Smooth muscle cell (in vitro differentiated cells): ENCODE data around the gene ZNF70. TPM values are rescaled to one million over a fixed set of nuclear protein-coding genes. Genes with fewer than 3 reads are reported as not detected.

ENCODE experiments used
- DNase-seq: peaks from one replicate; lab custom pipeline; 2025; ENCODE audit not compliant: unreplicated experiment; lab: John Stamatoyannopoulos, UW
- H2AFZ ChIP-seq: fragments of 200-600 bp; sonication (generic); 2 replicates; pipeline ENCODE4 v1.6.0; 2016; ENCODE audit warnings: antibody characterized with exemption, low read depth, mild to moderate bottlenecking
- H3F3A ChIP-seq: fragments of 200-600 bp; sonication (generic); 2 replicates; pipeline ENCODE4 v1.6.0; 2017; ENCODE audit warnings: antibody characterized with exemption, low read depth
- H3K27ac ChIP-seq: fragments of 200-600 bp; sonication (generic); 2 replicates; pipeline ENCODE4 v1.5.1; 2016; ENCODE audit warnings: low read depth, mild to moderate bottlenecking
- H3K27me3 ChIP-seq: fragments of 200-600 bp; sonication (generic); 2 replicates; pipeline ENCODE4 v1.6.1; 2016; ENCODE audit warnings: low read depth, mild to moderate bottlenecking
- H3K36me3 ChIP-seq: fragments of 200-600 bp; sonication (generic); 2 replicates; pipeline ENCODE4 v1.5.1; 2016; ENCODE audit warnings: low read depth
- H3K4me1 ChIP-seq: fragments of 200-600 bp; sonication (generic); 2 replicates; pipeline ENCODE4 v1.5.1; 2016; ENCODE audit warnings: low read depth
- H3K4me2 ChIP-seq: fragments of 200-600 bp; sonication (generic); 2 replicates; pipeline ENCODE4 v1.6.0; 2016; ENCODE audit warnings: mild to moderate bottlenecking
- H3K4me3 ChIP-seq: fragments of 200-600 bp; sonication (generic); 2 replicates; pipeline ENCODE4 v1.5.1; 2016; ENCODE audit warnings: mild to moderate bottlenecking
- H3K79me2 ChIP-seq: fragments of 200-600 bp; sonication (generic); 2 replicates; pipeline ENCODE4 v1.6.0; 2016; ENCODE audit warnings: low read depth, mild to moderate bottlenecking
- H3K9ac ChIP-seq: fragments of 200-600 bp; sonication (generic); 2 replicates; pipeline ENCODE4 v1.6.0; 2016; ENCODE audit warnings: low read depth
- H3K9me3 ChIP-seq: fragments of 200-600 bp; sonication (generic); replicated peaks from 2 replicates; pipeline ENCODE4 v1.5.1; 2016; ENCODE audit warnings: low read depth
- H4K20me1 ChIP-seq: fragments of 200-600 bp; sonication (generic); 2 replicates; pipeline ENCODE4 v1.6.0; 2016; ENCODE audit warnings: low read depth
- CTCF ChIP-seq: fragments of 200-600 bp; sonication (generic); IDR thresholded peaks from 2 replicates; pipeline ENCODE4 v1.5.1; 2017; ENCODE audit warnings: borderline replicate concordance, mild to moderate bottlenecking, antibody characterized with exemption; ENCODE audit not compliant: insufficient read depth, poor library complexity, severe bottlenecking
- WGBS: methylation state at CpG from one replicate; pipeline ENCODE4 v1.1.7; 2016; ENCODE audit warnings: low lambda C conversion rate; 5-methylcytosine and 5-hydroxymethylcytosine counted together
- polyA plus RNA-seq: library from polyadenylated mRNA; unstranded; fragments of >200 nt; fragmentation: Nextera tagmentation; extraction: Ambion mirVana; gene quantifications from 2 replicates; pipeline ENCODE4 v1.2.1, GENCODE V29; 2016
- total RNA-seq: library from RNA; depleted of rRNA; stranded (reverse); fragments of >200 nt; gene quantifications from 2 replicates; pipeline ENCODE4 v1.2.3, GENCODE V29; 2014

ZNF70 gene
- total and polyA plus RNA-seq, 2 experiments from 2014 or later, result 2.4 to 6.9 TPM

- H3K27ac ChIP-seq, result no peak overlapping the region
- no peak overlapping the region for H3K4me2 ChIP-seq
- H3F3A ChIP-seq, result no peaks in the 10 kb centered on the region
- no peaks in the 10 kb centered on the region for H3K27me3 ChIP-seq
- no peak overlapping the region for H3K4me3 ChIP-seq
- no peaks in the 10 kb centered on the region for H3K79me2 ChIP-seq
- no peak for TF ChIP-seq CTCF
- H3K4me1 ChIP-seq, result no peaks in the 10 kb centered on the region
- no peak overlapping the region for H3K9ac ChIP-seq
- H3K9me3 ChIP-seq, result no peaks in the 10 kb centered on the region
- WGBS, result 95% methylated on average over 12 of the region's 12 CpGs
- DNase-seq, result no peak
- H2AFZ ChIP-seq, result no peak overlapping the region
- H3K36me3 ChIP-seq, result no peaks in the 10 kb centered on the region
- H4K20me1 ChIP-seq, result peaks cover 5% of the 10 kb centered on the region
These were observed 59.0 kb downstream of the ZNF70 start for GRCh38 chr22:23691748-23692423.

GRCh38 chr22:23690713-23691112 is 60.2 kb downstream of the ZNF70 start, which contains the start of gene RGL4:
RGL4 (plus strand) TSS chr22:23691013; CDS start chr22:23692031, 1,018 bp downstream.
- Histone ChIP-seq H3K36me3 (no peaks in the 10 kb centered on the region), H3F3A (no peaks in the 10 kb centered on the region), H3K4me1 (no peaks in the 10 kb centered on the region), H3K4me2 (no peak within 1 kb of the TSS), H3K79me2 (no peaks in the 10 kb centered on the region), H3K27me3 (no peaks in the 10 kb centered on the region), H3K9ac (no peak within 1 kb of the TSS), H4K20me1 (no peaks in the 10 kb centered on the region), H3K27ac (no peak within 1 kb of the TSS), H3K9me3 (no peaks in the 10 kb centered on the region), H3K4me3 (no peak within 1 kb of the TSS), H2AFZ (no peak within 1 kb of the TSS)
- TF ChIP-seq CTCF, result no peak
- DNase-seq, result no peak
- 95% methylated on average over 5 of the region's 5 CpGs for WGBS

- H3K79me2 ChIP-seq, result no peaks in the 10 kb centered on the region
- DNase-seq, result no peak
- H3K4me2 ChIP-seq, result no peak overlapping the region
- no peak overlapping the region for H2AFZ ChIP-seq
- H3K9ac ChIP-seq, result no peak overlapping the region
- WGBS, result 98% methylated on average over 7 of the region's 7 CpGs
- no peaks in the 10 kb centered on the region for H3F3A ChIP-seq
- H3K9me3 ChIP-seq, result no peaks in the 10 kb centered on the region
- no peak overlapping the region for H3K27ac ChIP-seq
- no peaks in the 10 kb centered on the region for H3K36me3 ChIP-seq
- no peak for TF ChIP-seq CTCF
- H3K4me3 ChIP-seq, result no peak overlapping the region
- H3K4me1 ChIP-seq, result no peaks in the 10 kb centered on the region
- no peaks in the 10 kb centered on the region for H4K20me1 ChIP-seq
- no peaks in the 10 kb centered on the region for H3K27me3 ChIP-seq
These were observed 61.5 kb downstream of the ZNF70 start for GRCh38 chr22:23689414-23689813.

Other genes with a start within 250 kb of the ZNF70 start
- not detected in 2 replicates for gene IGLL1, start 170.8 kb downstream of the ZNF70 start, total RNA-seq
- gene IGLL1, start 170.8 kb downstream of the ZNF70 start, polyA plus RNA-seq, result not detected in 2 replicates
- not detected in 2 replicates for gene DRICH1, start 118.8 kb downstream of the ZNF70 start, total RNA-seq
- gene DRICH1, start 118.8 kb downstream of the ZNF70 start, polyA plus RNA-seq, result not detected in 2 replicates
- gene RGL4, start 60.1 kb downstream of the ZNF70 start, total RNA-seq, result not detected in 2 replicates
- 0.23 and 0.43 TPM in 2 replicates for gene RGL4, start 60.1 kb downstream of the ZNF70 start, polyA plus RNA-seq
- gene VPREB3, start 3.3 kb upstream of the ZNF70 start, total RNA-seq, result not detected in 2 replicates
- gene VPREB3, start 3.3 kb upstream of the ZNF70 start, polyA plus RNA-seq, result 0.66 TPM in 1 of 2 replicates, not detected in the other
- not detected in 2 replicates for gene C22orf15, start 11.9 kb upstream of the ZNF70 start, total RNA-seq
- gene C22orf15, start 11.9 kb upstream of the ZNF70 start, polyA plus RNA-seq, result 0.57 and 1.5 TPM in 2 replicates
- 4.9 and 6.0 TPM in 2 replicates for gene CHCHD10, start 16.9 kb upstream of the ZNF70 start, total RNA-seq
- gene CHCHD10, start 16.9 kb upstream of the ZNF70 start, polyA plus RNA-seq, result 53.1 and 57.6 TPM in 2 replicates
- gene MMP11, start 21.7 kb upstream of the ZNF70 start, total RNA-seq, result 10.9 and 17.4 TPM in 2 replicates
- 25.1 and 30.6 TPM in 2 replicates for gene MMP11, start 21.7 kb upstream of the ZNF70 start, polyA plus RNA-seq
- 65.8 and 93.4 TPM in 2 replicates for gene SMARCB1, start 35.9 kb upstream of the ZNF70 start, total RNA-seq
- gene SMARCB1, start 35.9 kb upstream of the ZNF70 start, polyA plus RNA-seq, result 93.8 and 124 TPM in 2 replicates
- 0.40 and 0.63 TPM in 2 replicates for gene DERL3, start 87.9 kb upstream of the ZNF70 start, total RNA-seq
- gene DERL3, start 87.9 kb upstream of the ZNF70 start, polyA plus RNA-seq, result 2.0 and 4.2 TPM in 2 replicates
- 1.5 and 9.5 TPM in 2 replicates for gene SLC2A11, start 106.8 kb upstream of the ZNF70 start, total RNA-seq
- 3.5 and 6.3 TPM in 2 replicates for gene SLC2A11, start 106.8 kb upstream of the ZNF70 start, polyA plus RNA-seq
- 412 and 445 TPM in 2 replicates for gene MIF, start 143.3 kb upstream of the ZNF70 start, total RNA-seq
- 2,922 and 3,116 TPM in 2 replicates for gene MIF, start 143.3 kb upstream of the ZNF70 start, polyA plus RNA-seq
- 1.3 TPM in 1 of 2 replicates, not detected in the other for gene GSTT2B, start 210.1 kb upstream of the ZNF70 start, total RNA-seq
- 2.0 and 4.8 TPM in 2 replicates for gene GSTT2B, start 210.1 kb upstream of the ZNF70 start, polyA plus RNA-seq
- not detected in 2 replicates for gene DDTL, start 215.8 kb upstream of the ZNF70 start, total RNA-seq
- 0.24 and 1.2 TPM in 2 replicates for gene DDTL, start 215.8 kb upstream of the ZNF70 start, polyA plus RNA-seq
- 54.7 and 57.8 TPM in 2 replicates for gene DDT, start 223.3 kb upstream of the ZNF70 start, total RNA-seq
- 115 and 119 TPM in 2 replicates for gene DDT, start 223.3 kb upstream of the ZNF70 start, polyA plus RNA-seq
- 3.1 TPM in 1 of 2 replicates, not detected in the other for gene GSTT2, start 229.0 kb upstream of the ZNF70 start, total RNA-seq
- gene GSTT2, start 229.0 kb upstream of the ZNF70 start, polyA plus RNA-seq, result 0.27 and 0.37 TPM in 2 replicates